Left lobe of liver (tissue), 2 donors: ENCODE data around the gene MBD4. TPM values are rescaled to one million over a fixed set of nuclear protein-coding genes. Genes with fewer than 3 reads are reported as not detected.
A peak's percentile ranks its signal among the peaks of the same experiment; 100 is the strongest.

Source experiments
- ATAC-seq: fragments of 200-7000 bp; cut with Tn5 transposase; one replicate; pipeline ENCODE4 v1.9.1; 2020; ENCODE audit warnings: mild to moderate bottlenecking, moderate library complexity
- DNase-seq: peaks from one replicate; pipeline ENCODE4 v3.0.0-alpha.2; 2020; ENCODE audit warnings: low spot score
- total RNA-seq: library from RNA; stranded (reverse); gene quantifications from one replicate; pipeline ENCODE4 v1.2.1, GENCODE V29; 2021
- donor health status: DM: no; HTN: no; CAD: no; lungs with moderate emphysema.
- donor health status: DM: no; HTN: yes; CAD: no.

Gene MBD4
- total RNA-seq, 1 donor from 2014 or later, result 16.5 TPM

- DNase-seq (no peak), ATAC-seq (no peak)
These were observed 7.1 kb downstream of the MBD4 start for GRCh38 chr3:129432671-129433070.

DNA sequence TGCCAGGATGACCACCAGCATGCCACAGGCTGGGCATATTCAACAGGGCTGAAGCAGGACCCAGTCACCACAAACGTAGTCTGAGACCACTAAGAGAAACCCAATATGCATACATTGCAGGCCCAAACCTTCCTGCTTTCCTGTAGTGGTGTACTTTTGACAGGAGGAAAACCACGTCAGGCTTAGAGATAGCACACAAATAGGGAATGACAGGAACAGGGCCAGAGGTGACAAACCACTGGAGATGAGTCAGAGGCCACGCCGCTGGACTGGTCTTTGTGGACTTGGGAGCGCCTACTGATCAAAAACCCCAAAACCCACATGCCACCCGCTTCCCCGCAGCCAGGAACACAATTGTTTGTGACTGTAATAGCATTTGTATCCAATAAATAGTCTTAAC is 7.7 kb downstream of the MBD4 start:
- ATAC-seq (peak; percentile 42), DNase-seq (no peak)

DNA sequence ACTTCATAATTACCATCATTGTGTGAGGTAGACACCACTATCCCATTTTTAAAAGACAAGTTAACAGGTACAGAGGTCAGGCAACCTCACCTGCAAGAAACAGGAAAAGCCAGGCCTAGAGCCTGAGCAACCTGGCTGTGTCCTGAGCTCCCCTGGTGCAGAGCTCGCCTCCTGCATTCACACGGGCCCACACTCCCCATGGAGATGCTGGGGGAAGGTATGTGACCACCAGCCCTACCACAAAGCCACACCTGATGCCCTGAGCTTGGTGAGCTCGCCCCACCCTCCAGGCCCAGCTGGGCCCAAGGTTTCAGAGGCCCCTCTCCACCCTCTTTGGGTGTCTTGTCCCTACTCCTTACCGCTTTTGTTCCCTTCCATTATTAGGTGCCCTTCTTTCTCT is 10.1 kb downstream of the MBD4 start:
- DNase-seq (no peak), ATAC-seq (no peak)

DNA sequence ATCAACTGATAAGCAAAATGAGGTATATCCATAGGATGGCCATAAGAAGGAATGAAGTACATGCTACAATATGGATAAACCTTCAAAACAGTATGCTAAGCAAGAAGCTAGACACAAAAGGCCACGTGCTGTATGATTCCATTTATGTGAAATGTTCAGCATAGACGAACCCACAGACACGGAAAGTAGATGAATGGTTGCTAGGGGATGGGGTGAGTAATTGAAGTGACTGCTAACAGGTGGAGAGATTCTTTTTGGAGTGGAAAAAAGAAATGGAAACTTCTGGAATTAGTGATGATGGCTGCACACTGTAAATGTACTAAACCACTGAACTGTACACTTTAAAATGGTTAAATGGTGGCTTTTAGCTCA is 10.7 kb downstream of the MBD4 start:
- ATAC-seq, result no peak
- DNase-seq, result no peak

DNA sequence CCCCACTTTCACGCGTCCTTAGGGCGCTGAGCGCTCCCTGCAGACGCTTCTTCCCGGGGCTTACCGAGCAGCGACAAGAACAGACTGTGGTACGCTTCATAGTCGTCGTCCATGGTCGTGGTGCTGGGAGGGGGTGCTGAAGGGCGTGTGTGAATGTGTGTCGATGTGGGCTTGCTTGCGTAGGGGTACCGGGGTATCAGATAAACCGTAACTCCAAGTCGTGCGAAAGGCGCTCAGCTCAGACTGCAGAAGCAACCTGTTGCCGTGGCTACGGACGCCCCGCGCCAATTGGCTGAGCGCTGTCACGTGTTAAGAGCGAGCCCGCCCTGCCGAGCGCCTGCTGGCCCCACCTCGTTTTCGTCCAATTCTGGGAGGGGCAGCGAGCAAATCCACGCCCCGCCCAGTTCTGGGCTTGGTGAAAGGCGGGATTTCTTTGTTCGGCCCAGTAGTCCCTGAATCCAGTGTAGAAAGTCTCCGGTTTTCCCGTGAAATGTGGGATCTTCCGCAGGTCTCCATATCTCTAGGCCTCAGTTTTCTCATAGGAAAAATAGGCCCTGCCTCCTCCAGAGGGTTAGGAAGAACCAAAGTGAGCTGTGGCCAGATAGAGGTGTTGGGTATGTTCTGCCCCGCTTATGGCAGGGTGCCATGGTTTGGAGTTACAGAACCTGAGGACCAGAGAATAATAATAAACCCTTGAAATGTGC is 11.2 kb downstream of the MBD4 start, which contains the start of gene EFCAB12:
Gene EFCAB12, minus strand, starts transcription at position 261 of the 704 bp plus-strand sequence. Its CDS starts 148 bp downstream, at position 113.
- DNase-seq (peak; percentile 98), ATAC-seq (peak; percentile 94)

DNA sequence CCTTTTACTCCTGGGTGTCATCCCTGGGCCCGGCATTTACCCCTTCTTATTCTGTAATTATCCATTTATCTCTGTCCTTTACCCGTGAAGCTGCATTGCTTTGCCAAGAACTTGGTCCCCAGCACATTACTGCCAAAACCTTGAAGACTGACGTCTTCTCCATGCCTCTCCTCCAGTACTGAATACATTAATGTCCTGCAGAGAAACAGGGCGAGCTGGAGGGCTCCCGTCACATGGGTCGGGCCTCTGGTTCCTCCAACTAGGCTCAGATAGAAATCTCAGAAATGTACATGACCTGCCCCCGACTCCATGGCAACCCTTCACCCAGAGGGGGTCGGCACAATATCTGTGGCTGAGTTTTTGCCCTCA is 11.8 kb downstream of the MBD4 start:
- ATAC-seq, result peak; percentile 1
- DNase-seq, result no peak

GRCh38 chr3:129425619-129426018 is 14.1 kb downstream of the MBD4 start:
- no peak for ATAC-seq
- DNase-seq, result peak; percentile 44

DNA sequence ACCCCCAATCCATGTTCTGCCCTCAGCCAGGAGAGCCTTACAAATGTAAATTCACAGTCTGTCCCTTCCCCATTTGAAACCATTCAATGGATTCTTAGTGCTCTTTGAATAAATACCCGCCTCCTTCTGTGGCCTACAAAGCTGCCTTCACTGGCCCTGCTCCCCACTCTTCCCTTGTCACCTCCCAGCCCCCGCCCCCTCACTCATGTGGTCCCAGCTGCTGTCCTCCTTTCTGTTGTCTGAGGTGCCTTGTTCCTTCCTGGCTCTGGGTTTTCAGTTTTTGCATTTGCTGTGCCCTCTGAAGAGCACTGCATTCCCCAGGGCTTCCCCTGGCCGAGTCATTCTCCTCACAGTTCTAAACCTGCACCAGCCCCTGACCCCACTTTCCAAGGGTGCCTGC is 14.5 kb downstream of the MBD4 start:
- DNase-seq (peak; percentile 29), ATAC-seq (no peak)

- DNase-seq (peak; percentile 35), ATAC-seq (no peak)
These were observed 15.4 kb downstream of the MBD4 start for GRCh38 chr3:129424185-129424841.

- DNase-seq, result no peak
- ATAC-seq, result no peak
These were observed 16.9 kb downstream of the MBD4 start for GRCh38 chr3:129422897-129423296.

DNA sequence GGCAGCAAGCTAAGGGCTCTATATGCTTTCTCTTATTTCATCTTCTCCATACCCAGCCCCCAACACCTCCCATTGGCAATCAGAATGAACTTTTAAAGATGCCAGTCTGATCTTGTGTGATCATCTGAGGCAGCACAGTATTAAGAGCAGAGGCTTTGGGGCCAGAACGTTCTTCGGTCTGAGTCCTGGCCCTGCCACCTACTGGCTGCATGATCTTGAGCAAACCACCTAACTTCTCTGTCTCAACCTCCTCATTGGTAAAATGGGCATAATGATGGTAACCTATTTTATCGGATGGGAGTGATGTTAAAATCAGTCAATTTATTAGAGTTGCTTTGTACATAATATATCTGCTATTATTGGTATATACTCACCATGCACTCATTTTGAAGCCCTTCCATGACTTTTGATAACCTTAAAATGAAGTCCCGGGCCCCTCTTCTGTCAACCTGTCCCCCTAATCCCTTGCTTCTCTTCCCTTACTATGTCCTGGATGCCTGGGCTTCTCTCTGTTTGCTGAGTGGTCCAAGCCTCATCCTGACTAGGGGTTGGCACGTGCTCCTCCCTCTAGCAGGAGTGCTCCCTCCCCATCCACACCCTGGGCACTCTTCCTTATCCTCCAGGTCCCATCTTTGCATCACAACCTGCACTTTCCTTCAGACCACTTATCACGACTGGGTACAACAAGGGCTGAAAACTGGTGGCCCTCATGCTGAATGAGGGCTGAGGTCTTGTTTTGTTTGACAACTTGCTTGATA is 17.6 kb downstream of the MBD4 start:
- DNase-seq, result no peak
- ATAC-seq, result peak; percentile 60

GRCh38 chr3:129421236-129421883 is 18.4 kb downstream of the MBD4 start:
- no peak for ATAC-seq
- DNase-seq, result no peak

DNA sequence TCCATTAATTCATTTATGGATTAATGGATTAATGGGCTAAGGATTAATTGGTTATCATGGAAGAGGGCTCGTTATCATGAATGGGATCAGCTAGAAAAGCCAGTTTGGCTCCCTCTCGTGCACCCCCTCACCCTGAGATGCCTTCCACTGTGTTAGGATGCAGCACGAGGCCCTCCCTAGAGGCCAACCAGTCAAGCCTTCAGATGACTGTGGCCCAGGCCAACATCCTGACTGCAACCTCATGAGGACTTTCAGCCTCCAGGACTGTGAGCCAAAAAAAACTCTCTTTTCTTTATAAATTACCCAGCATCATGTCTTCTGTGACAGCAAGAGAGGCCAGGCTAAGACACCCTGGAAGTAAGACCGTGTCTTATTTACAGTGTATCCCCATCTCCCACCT is 20.3 kb downstream of the MBD4 start:
- no peak for ATAC-seq
- DNase-seq, result no peak

DNA sequence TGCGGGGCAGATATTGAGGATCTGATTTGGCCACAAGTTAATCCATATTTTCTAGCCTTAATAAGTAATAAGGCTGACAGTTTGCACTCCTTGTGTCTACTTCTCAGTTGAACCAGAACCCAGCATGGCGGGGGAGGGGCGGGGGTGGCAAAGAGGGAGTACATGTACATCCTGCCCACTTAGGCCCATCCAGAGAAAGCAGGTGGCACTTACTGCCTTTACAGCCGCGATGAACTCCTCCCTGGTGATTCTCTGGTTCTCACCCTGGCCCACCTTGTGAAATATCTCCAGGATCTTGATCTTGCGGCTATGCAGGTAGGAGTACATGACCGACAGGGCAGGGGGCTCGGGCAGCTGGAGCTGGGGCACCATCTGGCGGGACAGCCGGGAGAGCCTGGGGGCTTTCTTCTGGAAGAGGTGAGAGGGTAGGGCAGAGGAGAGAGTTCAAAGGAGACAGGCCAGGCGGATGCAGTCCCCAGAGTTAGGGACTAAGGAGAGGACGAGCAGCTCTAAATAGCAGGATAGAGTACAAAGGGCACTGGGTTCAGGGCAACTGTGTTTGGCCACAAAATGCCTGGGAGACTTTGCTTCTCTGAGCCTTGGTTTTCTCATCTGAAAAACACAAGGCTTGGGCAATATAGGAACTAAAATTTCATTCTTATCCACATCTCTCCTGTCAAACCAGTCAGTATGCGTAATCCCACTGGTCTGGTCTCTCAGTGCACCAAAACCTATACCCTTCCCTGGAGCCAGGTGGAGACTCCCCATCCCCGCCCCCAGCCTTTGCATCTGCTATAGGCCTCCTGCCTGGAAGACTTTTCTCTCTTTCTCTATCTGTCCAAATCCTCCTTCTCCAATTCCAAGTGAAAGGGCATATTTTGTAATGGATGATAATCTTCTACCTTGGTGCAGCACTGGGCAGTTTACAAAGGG is 21.4 kb downstream of the MBD4 start:
- no peak for DNase-seq

GRCh38 chr3:129417326-129417725 is 22.4 kb downstream of the MBD4 start:
- ATAC-seq, result no peak

More for the DNA sequence above, 21.4 kb downstream of the MBD4 start:
- ATAC-seq, result peak; percentile 52

DNA sequence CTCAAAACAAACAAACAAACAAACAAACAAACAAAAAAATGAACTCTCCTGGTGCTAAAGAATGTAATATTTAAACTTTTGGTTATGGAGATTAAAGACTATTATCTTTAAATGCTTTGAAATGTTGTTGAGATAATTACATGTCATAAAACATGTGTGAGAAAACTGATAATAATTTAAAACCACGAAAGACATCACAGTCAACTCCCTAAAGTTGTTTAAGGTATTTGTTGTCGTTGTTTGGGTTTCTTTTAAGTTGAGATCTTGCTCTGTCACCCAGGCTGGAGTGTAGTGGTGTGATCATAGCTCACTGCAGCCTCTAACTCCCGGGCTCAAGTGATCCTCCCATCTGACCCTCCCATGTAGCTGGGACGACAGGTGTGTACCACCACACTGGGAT is 23.3 kb downstream of the MBD4 start:
- ATAC-seq, result no peak
- no peak for DNase-seq

More at GRCh38 chr3:129417326-129417725, 22.4 kb downstream of the MBD4 start:
- no peak for DNase-seq

GRCh38 chr3:129415830-129416229 is 23.9 kb downstream of the MBD4 start:
- ATAC-seq (no peak), DNase-seq (no peak)

DNA sequence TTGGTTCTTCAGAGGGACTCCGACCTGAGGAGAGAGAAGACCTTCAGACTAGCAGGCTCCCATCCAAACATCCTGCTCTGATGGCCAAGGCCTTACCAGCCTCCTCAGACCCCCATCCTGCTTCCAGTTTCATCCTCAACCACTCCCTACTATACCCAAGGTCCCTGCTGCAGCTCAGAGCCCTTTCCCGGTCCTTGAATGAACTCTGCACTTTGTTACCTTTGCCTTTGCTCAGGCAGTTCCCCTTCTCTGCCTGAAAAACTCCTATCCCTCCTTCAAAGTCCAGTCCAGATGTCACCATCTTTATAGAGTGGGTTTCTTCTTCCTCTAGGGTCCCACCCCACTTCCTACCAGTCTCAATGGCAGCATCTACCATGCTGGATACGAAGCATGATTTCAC is 24.4 kb downstream of the MBD4 start:
- no peak for DNase-seq
- ATAC-seq, result no peak

DNA sequence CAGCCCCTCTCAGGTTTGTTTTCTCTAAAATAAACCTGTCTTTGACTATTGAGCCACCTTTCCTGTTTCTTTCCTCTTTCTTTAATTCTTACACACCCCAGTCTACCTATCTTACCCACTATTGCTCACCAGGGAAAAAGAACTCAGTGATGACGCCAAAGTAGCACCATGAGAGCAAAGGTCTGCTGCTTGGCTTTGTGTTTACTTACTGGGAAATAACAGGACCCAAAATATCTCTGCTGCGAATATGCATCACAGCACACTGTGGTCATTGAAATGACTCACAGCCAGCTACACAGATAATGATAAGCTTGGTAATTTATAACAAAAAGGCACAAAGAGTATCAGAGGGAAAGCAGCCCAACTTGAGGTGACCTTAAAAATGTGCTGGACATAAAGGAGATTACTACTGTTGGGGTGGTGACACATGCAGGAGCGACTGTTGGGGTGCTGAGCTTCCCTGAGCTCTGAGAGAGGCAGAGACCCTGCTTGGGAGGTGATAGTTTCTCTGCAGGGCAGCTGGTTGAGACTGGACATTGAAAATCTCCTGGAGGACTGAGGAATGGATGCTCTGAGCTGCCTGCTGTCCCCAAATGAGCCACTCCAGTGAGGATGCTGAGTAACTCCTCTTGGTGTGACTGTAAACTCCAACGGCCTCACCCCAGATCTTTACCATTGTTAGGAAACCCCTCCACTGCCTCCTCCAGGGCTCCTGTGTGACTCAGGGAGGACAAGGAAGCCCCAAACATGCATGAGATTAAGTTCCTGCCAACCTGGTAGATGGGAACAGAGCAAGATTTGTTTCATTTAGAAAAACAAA is 25.9 kb downstream of the MBD4 start:
- ATAC-seq, result peak; percentile 91
- DNase-seq, result no peak
